DOHH2 (cell line): ENCODE measurements around the gene LAPTM4A.

ENCODE experiments used
- H3F3A ChIP-seq: fragments of 200-600 bp; sonication (generic), shearing (Covaris generic); 2 replicates; pipeline ENCODE4 v1.6.0; 2016; ENCODE audit warnings: antibody characterized with exemption, mild to moderate bottlenecking; ENCODE audit not compliant: control insufficient read depth, insufficient read depth
- H3K27ac ChIP-seq: fragments of 200-600 bp; sonication (generic); 2 replicates; pipeline ENCODE4 v1.5.1; 2014; ENCODE audit warnings: low read depth, mild to moderate bottlenecking, low read length, moderate library complexity
- H3K27me3 ChIP-seq: fragments of 200-600 bp; sonication (generic); 2 replicates; pipeline ENCODE4 v1.6.1; 2014; ENCODE audit warnings: mild to moderate bottlenecking, low read length, mixed read lengths; ENCODE audit not compliant: control insufficient read depth
- H3K36me3 ChIP-seq: fragments of 200-600 bp; sonication (generic); 2 replicates; pipeline ENCODE4 v1.6.1; 2014; ENCODE audit warnings: mild to moderate bottlenecking, low read length, moderate library complexity, mixed read lengths; ENCODE audit not compliant: control insufficient read depth
- H3K4me1 ChIP-seq: fragments of 200-600 bp; sonication (generic); 2 replicates; pipeline ENCODE4 v1.6.1; 2014; ENCODE audit warnings: mild to moderate bottlenecking, low read length, mixed read lengths; ENCODE audit not compliant: control insufficient read depth
- H3K4me2 ChIP-seq: fragments of 200-600 bp; sonication (generic); 2 replicates; pipeline ENCODE4 v1.6.0; 2014; ENCODE audit warnings: mild to moderate bottlenecking, low read length, moderate library complexity
- H3K4me3 ChIP-seq: fragments of 200-600 bp; sonication (generic); 2 replicates; pipeline ENCODE4 v1.5.1; 2014; ENCODE audit warnings: mild to moderate bottlenecking, low read length, mixed read lengths
- H3K79me2 ChIP-seq: fragments of 200-600 bp; sonication (generic); 2 replicates; pipeline ENCODE4 v1.6.1; 2014; ENCODE audit warnings: mild to moderate bottlenecking, low read length, mixed read lengths; ENCODE audit not compliant: control insufficient read depth
- H3K9me2 ChIP-seq: fragments of 200-600 bp; sonication (generic); replicated peaks from 2 replicates; pipeline ENCODE4 v1.6.1; 2014; ENCODE audit warnings: mild to moderate bottlenecking, low read length, mixed read lengths; ENCODE audit not compliant: control insufficient read depth
- H3K9me3 ChIP-seq: fragments of 200-600 bp; sonication (generic); 2 replicates; pipeline ENCODE4 v1.6.1; 2014; ENCODE audit warnings: antibody characterized with exemption, low read length, mixed read lengths; ENCODE audit not compliant: control insufficient read depth, insufficient read depth
- H4K20me1 ChIP-seq: fragments of 200-600 bp; sonication (generic); 2 replicates; pipeline ENCODE4 v1.6.0; 2014; ENCODE audit warnings: low read depth, mild to moderate bottlenecking, antibody characterized with exemption, low read length, moderate library complexity; ENCODE audit not compliant: control insufficient read depth, insufficient read depth
- CTCF ChIP-seq: fragments of 200-600 bp; sonication (generic); IDR thresholded peaks from one replicate; pipeline ENCODE4 v1.5.1; 2014; ENCODE audit warnings: antibody characterized with exemption, mild to moderate bottlenecking, low read depth, low read length; ENCODE audit not compliant: poor library complexity, severe bottlenecking
- EZH2phosphoT487 ChIP-seq: fragments of 200-600 bp; sonication (generic); IDR thresholded peaks from 2 replicates; pipeline ENCODE4 v1.6.1; 2017; ENCODE audit warnings: borderline replicate concordance, mild to moderate bottlenecking, antibody characterized with exemption, low read length, moderate library complexity, mixed read lengths

LAPTM4A gene

GRCh38 chr2:20081841-20082240 lies 30.4 kb upstream of the LAPTM4A start:
- H3K27me3 ChIP-seq = no peaks in the 10 kb centered on the region
- no peaks in the 10 kb centered on the region for H4K20me1 ChIP-seq
- H3K4me3 ChIP-seq = no peak overlapping the region
- H3K4me2 ChIP-seq = no peak overlapping the region
- no peaks in the 10 kb centered on the region for H3K36me3 ChIP-seq
- no peak for TF ChIP-seq CTCF
- no peak for TF ChIP-seq EZH2phosphoT487
- H3K9me2 ChIP-seq = no peaks in the 10 kb centered on the region
- no peaks in the 10 kb centered on the region for H3K79me2 ChIP-seq
- no peak overlapping the region for H3K27ac ChIP-seq
- peaks cover 5% of the 10 kb centered on the region; the same call in 1 of the 2 replicates for H3K9me3 ChIP-seq
- H3F3A ChIP-seq = no peaks in the 10 kb centered on the region
- H3K4me1 ChIP-seq = peaks cover 9% of the 10 kb centered on the region

- H3K36me3 ChIP-seq = no peaks in the 10 kb centered on the region
Measured at GRCh38 chr2:20080839-20081415, 29.5 kb upstream of the LAPTM4A start.

GRCh38 chr2:20080428-20080827 lies 29.0 kb upstream of the LAPTM4A start:
- TF ChIP-seq CTCF = no peak
- no peak for TF ChIP-seq EZH2phosphoT487
- H3K4me2 ChIP-seq = no peak overlapping the region

More at GRCh38 chr2:20080839-20081415, 29.5 kb upstream of the LAPTM4A start:
- no peaks in the 10 kb centered on the region for H3K9me2 ChIP-seq
- H3K27ac ChIP-seq = no peak overlapping the region
- no peak overlapping the region for H3K4me2 ChIP-seq
- H3K4me3 ChIP-seq = no peak overlapping the region
- peaks cover 5% of the 10 kb centered on the region; the same call in 1 of the 2 replicates for H3K9me3 ChIP-seq
- H3F3A ChIP-seq = no peaks in the 10 kb centered on the region
- no peaks in the 10 kb centered on the region for H3K79me2 ChIP-seq
- no peaks in the 10 kb centered on the region for H4K20me1 ChIP-seq
- H3K4me1 ChIP-seq = peaks cover 9% of the 10 kb centered on the region
- TF ChIP-seq EZH2phosphoT487 (no peak), CTCF (no peak)
- H3K27me3 ChIP-seq = no peaks in the 10 kb centered on the region

More at GRCh38 chr2:20080428-20080827, 29.0 kb upstream of the LAPTM4A start:
- Histone ChIP-seq H4K20me1 (no peaks in the 10 kb centered on the region), H3K4me3 (no peak overlapping the region), H3K27ac (no peak overlapping the region), H3K9me2 (no peaks in the 10 kb centered on the region), H3K4me1 (peaks cover 9% of the 10 kb centered on the region), H3K79me2 (no peaks in the 10 kb centered on the region), H3K27me3 (no peaks in the 10 kb centered on the region), H3K9me3 (peaks cover 5% of the 10 kb centered on the region; the same call in 1 of the 2 replicates), H3F3A (no peaks in the 10 kb centered on the region), H3K36me3 (no peaks in the 10 kb centered on the region)
